DOHH2 (cell line): ENCODE data around the gene CHCHD4.

Source experiments
- CTCF ChIP-seq: fragments of 200-600 bp; sonication (generic); IDR thresholded peaks from one replicate; pipeline ENCODE4 v1.5.1; 2014; ENCODE audit warnings: antibody characterized with exemption, mild to moderate bottlenecking, low read depth, low read length; ENCODE audit not compliant: poor library complexity, severe bottlenecking
- EZH2phosphoT487 ChIP-seq: fragments of 200-600 bp; sonication (generic); IDR thresholded peaks from 2 replicates; pipeline ENCODE4 v1.6.1; 2017; ENCODE audit warnings: borderline replicate concordance, mild to moderate bottlenecking, antibody characterized with exemption, low read length, moderate library complexity, mixed read lengths

GRCh38 chr3:14156843-14157561, 32.3 kb upstream of the CHCHD4 start:
- TF ChIP-seq CTCF: no peak
- TF ChIP-seq EZH2phosphoT487: no peak
